Neutrophil (primary cell): ENCODE measurements around the gene SFXN3.

Source experiments
- H3K27ac ChIP-seq: fragments of 200-600 bp; sonication (generic); 2 replicates; pipeline ENCODE4 v1.5.1; 2016; ENCODE audit warnings: mild to moderate bottlenecking, moderate library complexity
- H3K27me3 ChIP-seq: fragments of 200-600 bp; sonication (generic); 2 replicates; pipeline ENCODE4 v1.6.0; 2016; ENCODE audit warnings: mild to moderate bottlenecking
- H3K36me3 ChIP-seq: fragments of 200-600 bp; sonication (generic); 2 replicates; pipeline ENCODE4 v1.5.1; 2017
- H3K4me1 ChIP-seq, 2 experiments: fragments of 200-600 bp in 1 of 2; sonication (generic) in 1 of 2; 1 replicate in 1 of 2; 2 replicates in 1 of 2; pipeline versions ENCODE4 v1.5.1 to v1.6.1; 2013 to 2016; ENCODE audit warnings: low read depth in 1 of 2, low read length in 1 of 2, mild to moderate bottlenecking in 1 of 2, moderate library complexity in 1 of 2; ENCODE audit not compliant: control insufficient read depth in 1 of 2, insufficient read depth in 1 of 2
- H3K4me3 ChIP-seq, 2 experiments: fragments of 200-600 bp in 1 of 2; sonication (generic) in 1 of 2; 1 replicate in 1 of 2; 2 replicates in 1 of 2; pipeline ENCODE4 v1.5.1; 2013 to 2016; ENCODE audit warnings: low read depth in 1 of 2, low read length in 1 of 2, mild to moderate bottlenecking in 1 of 2, moderate library complexity in 1 of 2
- H3K9me3 ChIP-seq: fragments of 200-600 bp; sonication (generic); 2 replicates; pipeline ENCODE4 v1.5.1; 2016
- TF ChIP-seq, protein P1 (sequence below): fragments of 200-600 bp; sonication (generic); IDR thresholded peaks from 2 replicates; pipeline ENCODE4 v1.5.1; 2016; ENCODE audit warnings: antibody characterized with exemption

Gene SFXN3

DNA sequence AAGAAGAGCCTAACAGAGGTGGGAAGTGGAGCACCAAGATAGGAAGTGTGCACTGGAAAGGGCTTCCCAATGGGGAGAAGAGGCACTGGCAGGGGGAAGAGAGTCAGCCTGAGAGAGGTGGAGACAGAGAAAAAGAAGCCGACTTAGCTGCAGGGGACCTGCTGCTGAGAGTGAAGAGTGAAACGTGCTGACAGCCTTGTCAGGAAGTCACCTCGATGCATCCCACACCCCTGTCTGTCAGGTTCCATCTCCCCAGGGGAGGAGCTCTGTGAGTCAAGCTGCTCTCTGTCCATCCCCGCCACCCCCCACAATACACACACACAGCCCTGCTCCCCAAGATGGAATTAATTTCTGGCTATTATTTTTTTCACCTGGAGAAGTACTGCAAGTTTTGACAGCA is 44.7 kb downstream of the SFXN3 start:
- H3K36me3 ChIP-seq: no peaks in the 10 kb centered on the region
- no peaks in the 10 kb centered on the region for H3K9me3 ChIP-seq
- TF ChIP-seq, protein P1, sequence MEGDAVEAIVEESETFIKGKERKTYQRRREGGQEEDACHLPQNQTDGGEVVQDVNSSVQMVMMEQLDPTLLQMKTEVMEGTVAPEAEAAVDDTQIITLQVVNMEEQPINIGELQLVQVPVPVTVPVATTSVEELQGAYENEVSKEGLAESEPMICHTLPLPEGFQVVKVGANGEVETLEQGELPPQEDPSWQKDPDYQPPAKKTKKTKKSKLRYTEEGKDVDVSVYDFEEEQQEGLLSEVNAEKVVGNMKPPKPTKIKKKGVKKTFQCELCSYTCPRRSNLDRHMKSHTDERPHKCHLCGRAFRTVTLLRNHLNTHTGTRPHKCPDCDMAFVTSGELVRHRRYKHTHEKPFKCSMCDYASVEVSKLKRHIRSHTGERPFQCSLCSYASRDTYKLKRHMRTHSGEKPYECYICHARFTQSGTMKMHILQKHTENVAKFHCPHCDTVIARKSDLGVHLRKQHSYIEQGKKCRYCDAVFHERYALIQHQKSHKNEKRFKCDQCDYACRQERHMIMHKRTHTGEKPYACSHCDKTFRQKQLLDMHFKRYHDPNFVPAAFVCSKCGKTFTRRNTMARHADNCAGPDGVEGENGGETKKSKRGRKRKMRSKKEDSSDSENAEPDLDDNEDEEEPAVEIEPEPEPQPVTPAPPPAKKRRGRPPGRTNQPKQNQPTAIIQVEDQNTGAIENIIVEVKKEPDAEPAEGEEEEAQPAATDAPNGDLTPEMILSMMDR: no peak
- H3K27me3 ChIP-seq: peaks cover 86% of the 10 kb centered on the region
- peaks cover 13 to 14% of the 10 kb centered on the region in 2 experiments for H3K4me1 ChIP-seq
- no peak overlapping the region for H3K27ac ChIP-seq
- H3K4me3 ChIP-seq: no peak overlapping the region

DNA sequence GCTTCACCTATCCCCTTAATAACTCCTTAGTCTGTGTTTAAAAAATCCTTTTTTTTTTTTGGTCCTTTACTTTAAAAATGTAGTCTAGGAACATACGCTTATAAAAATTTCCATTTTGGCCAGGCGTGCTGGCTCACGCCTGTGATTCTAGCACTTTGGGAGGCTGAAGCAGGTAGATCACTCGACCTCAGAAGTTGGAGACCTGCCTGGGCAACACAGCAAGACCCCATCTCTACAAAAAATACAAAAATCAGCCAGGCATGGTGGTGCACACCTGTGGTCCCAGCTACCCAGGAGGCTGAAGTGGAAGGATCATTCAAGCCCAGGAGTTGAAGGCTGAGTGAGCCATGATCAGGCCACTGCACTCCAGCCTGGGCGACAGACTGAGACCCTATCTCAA is 45.6 kb downstream of the SFXN3 start:
- TF ChIP-seq, protein P1: no peak
- H3K27ac ChIP-seq: no peak overlapping the region
- H3K4me3 ChIP-seq: no peak overlapping the region
- no peaks in the 10 kb centered on the region for H3K9me3 ChIP-seq
- peaks cover 94% of the 10 kb centered on the region for H3K27me3 ChIP-seq
- no peaks in the 10 kb centered on the region for H3K36me3 ChIP-seq
- H3K4me1 ChIP-seq: peaks cover 4 to 5% of the 10 kb centered on the region in 2 experiments

DNA sequence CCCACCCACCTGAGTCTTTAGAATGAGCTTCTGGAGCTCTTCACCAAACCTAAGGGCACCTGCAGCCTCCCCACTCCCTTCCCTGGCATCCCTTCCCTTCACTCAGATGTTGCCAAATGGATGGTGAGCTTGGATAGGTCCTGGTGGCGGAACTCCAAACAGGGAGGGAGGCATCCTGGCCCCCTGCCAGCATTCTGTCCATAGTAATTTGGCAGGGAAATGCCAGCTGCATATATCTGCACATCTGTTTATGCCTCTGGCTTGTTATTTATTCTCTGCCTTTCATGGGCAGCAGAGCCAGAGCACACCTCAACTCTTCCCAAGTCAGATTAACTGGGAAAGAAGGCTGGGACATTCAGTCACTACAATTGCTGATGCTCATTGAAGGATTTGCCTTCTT is 48.8 kb downstream of the SFXN3 start:
- H3K4me3 ChIP-seq: no peak overlapping the region
- H3K4me1 ChIP-seq: no peaks in the 10 kb centered on the region
- peaks cover 99% of the 10 kb centered on the region for H3K27me3 ChIP-seq
- no peak overlapping the region for H3K27ac ChIP-seq
- H3K9me3 ChIP-seq: no peaks in the 10 kb centered on the region
- H3K36me3 ChIP-seq: no peaks in the 10 kb centered on the region
- TF ChIP-seq, protein P1: no peak

DNA sequence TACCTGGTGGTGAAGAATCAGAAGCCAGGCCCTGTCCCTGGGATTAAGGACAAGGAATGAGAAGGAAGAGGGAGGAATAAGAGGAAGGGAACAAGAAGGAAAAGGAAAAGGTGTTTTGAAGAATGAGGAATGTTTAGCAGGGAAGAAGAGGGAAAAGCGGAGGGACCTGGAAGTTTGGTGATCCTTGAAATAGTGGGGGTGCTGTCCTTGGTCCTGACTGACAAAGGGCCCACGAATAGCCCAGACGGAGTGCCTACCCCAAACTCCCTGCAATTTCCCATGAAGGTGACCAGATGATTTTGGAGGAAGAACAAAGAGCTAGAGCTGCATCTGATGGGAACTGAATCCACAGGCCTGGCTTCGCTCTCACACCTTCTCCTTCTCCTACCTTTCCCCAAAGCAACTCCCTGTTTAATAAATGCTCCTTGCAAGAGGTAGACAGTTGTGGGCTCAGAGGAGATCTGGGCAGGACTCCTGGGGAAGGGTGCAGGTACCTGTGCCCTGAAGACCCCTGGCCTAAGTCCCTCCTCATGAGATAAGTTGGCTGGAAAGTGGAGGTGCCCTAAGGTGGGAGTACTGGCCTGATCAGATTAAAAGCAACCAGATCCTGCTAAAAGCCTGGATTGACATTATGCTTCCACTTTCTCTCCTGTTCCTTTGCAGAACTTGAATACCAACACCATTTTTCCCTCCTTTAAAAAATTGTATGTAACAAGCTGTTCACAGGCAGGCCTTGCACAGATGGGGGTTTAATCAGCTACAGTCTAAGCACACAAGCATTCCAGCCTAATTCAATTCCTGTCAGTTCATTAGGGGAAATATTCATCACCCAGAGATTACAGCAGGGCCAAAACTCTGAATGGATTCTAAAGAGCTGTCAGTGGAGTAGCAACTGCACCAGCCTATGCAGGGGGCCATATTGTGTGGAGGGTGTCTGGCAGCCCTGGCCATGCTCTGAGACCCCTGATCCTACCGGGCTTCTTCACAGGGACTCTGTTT is 50.2 kb downstream of the SFXN3 start:
- Histone ChIP-seq H3K9me3 (no peaks in the 10 kb centered on the region), H3K27ac (no peak overlapping the region), H3K36me3 (no peaks in the 10 kb centered on the region), H3K4me3 (no peak overlapping the region), H3K4me1 (no peaks in the 10 kb centered on the region), H3K27me3 (peaks cover 99% of the 10 kb centered on the region)
- TF ChIP-seq, protein P1: no peak

DNA sequence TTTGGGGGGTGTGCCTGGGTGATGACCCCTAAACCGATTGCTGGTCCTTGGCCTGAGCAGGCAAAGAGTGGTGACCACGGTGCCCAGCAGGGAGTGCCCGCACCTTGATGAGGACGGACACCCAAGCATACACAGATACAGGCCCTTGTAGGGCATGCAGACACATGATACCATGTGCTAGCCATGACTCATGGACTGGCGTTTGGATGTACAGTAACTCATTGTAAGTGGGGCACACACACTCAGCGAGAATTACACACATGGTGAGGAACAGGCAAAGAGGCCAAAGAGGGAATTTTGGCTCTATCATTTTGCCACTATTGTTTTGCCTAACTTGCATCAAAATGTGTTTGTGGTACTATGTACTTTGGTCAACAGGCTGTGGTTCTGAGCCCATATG is 54.8 kb downstream of the SFXN3 start:
- Histone ChIP-seq H3K9me3 (no peaks in the 10 kb centered on the region), H3K27me3 (peaks cover 99% of the 10 kb centered on the region), H3K4me3 (no peak overlapping the region), H3K36me3 (no peaks in the 10 kb centered on the region), H3K27ac (no peak overlapping the region), H3K4me1 (no peaks in the 10 kb centered on the region)
- TF ChIP-seq, protein P1: no peak
